CD4-positive, alpha-beta T cell (primary cell): Measurements from ENCODE around the gene HS6ST3. TPM values are rescaled to one million over a fixed set of nuclear protein-coding genes. Genes with fewer than 3 reads are reported as not detected.
"Not testable (repeated sequence)": the region's sequence is repeated elsewhere in the genome, so short reads cannot be mapped to it uniquely, and the experiment has no call there.

Experiments
- ATAC-seq: fragments of 200-7000 bp; cut with Tn5 transposase; one replicate; pipeline ENCODE4 v1.10.0; 2022; ENCODE audit warnings: mild to moderate bottlenecking; ENCODE audit not compliant: poor library complexity
- CTCF ChIA-PET: fragments of 350-600 bp; sonication (Branson Sonifier 250); formaldehyde crosslinking; loops from one replicate; lab custom pipeline; 2021; ENCODE audit warnings: antibody characterized with exemption, inconsistent platforms; lab: Charles Lee
- POLR2A ChIA-PET: fragments of 350-600 bp; sonication (Branson Sonifier 250); formaldehyde crosslinking; loops from one replicate; lab custom pipeline; 2021; ENCODE audit warnings: antibody characterized with exemption, inconsistent platforms; lab: Charles Lee
- DNase-seq, 14 experiments: peaks; one replicate each; pipeline ENCODE4 v3.0.0-alpha.2; 2013 to 2020; ENCODE audit warnings: mixed read lengths in 2 of 14
- H3K27ac ChIP-seq, 2 donors: one replicate each; pipeline versions ENCODE4 v1.5.1 to v1.7.0; 2013; ENCODE audit warnings: low read length in 2 of 2, low read depth in 1 of 2, mild to moderate bottlenecking in 1 of 2
- H3K27me3 ChIP-seq, 2 experiments: 1 replicate in 1 of 2; 2 replicates in 1 of 2; pipeline versions ENCODE4 v1.6.1 to v1.7.0; 2013; ENCODE audit warnings: low read length in 2 of 2, control low read depth in 1 of 2, mild to moderate bottlenecking in 1 of 2, moderate library complexity in 1 of 2; ENCODE audit not compliant: insufficient read depth in 2 of 2, control insufficient read depth in 1 of 2
- H3K36me3 ChIP-seq: one replicate; pipeline ENCODE4 v1.6.1; 2013; ENCODE audit warnings: low read length, control low read depth; ENCODE audit not compliant: insufficient read depth
- H3K4me1 ChIP-seq: one replicate; pipeline ENCODE4 v1.6.1; 2013; ENCODE audit warnings: low read length, control low read depth; ENCODE audit not compliant: insufficient read depth
- H3K4me3 ChIP-seq: one replicate; pipeline ENCODE4 v1.5.1; 2013; ENCODE audit warnings: mild to moderate bottlenecking, low read length, moderate library complexity
- H3K9me3 ChIP-seq, 2 experiments: 1 replicate in 1 of 2; 2 replicates in 1 of 2; pipeline versions ENCODE4 v1.6.1 to v1.7.0; 2013; ENCODE audit warnings: low read length in 2 of 2, mild to moderate bottlenecking in 2 of 2, control low read depth in 1 of 2, moderate library complexity in 1 of 2; ENCODE audit not compliant: control insufficient read depth in 1 of 2, insufficient read depth in 1 of 2
- H3K27ac Mint-ChIP-seq: one replicate; pipeline ENCODE4 v1.8.0; 2020; ENCODE audit warnings: mixed read lengths
- H3K27me3 Mint-ChIP-seq: one replicate; pipeline ENCODE4 v1.8.0; 2021; ENCODE audit warnings: mixed read lengths
- H3K36me3 Mint-ChIP-seq: one replicate; pipeline ENCODE4 v1.8.0; 2021; ENCODE audit warnings: low read depth, mixed read lengths
- H3K4me1 Mint-ChIP-seq: one replicate; pipeline ENCODE4 v1.8.0; 2021; ENCODE audit warnings: low read depth, mixed read lengths
- H3K4me3 Mint-ChIP-seq: one replicate; pipeline ENCODE4 v1.8.0; 2020; ENCODE audit warnings: mild to moderate bottlenecking, mixed read lengths
- H3K9me3 Mint-ChIP-seq: one replicate; pipeline ENCODE4 v1.8.0; 2020; ENCODE audit warnings: mixed read lengths
- intact Hi-C, 2 experiments: fragments of 100-400 bp; cut with DNase I in 1 of 2; cut with micrococcal nuclease in 1 of 2; formaldehyde crosslinking; loops; one replicate each; pipeline versions ENCODE4 v1.15.1 to v1.9.0; 2023 to 2025; cut with DNase I, micrococcal nuclease
- polyA plus RNA-seq, 2 donors: library from polyadenylated mRNA; unstranded; fragments of 120-200 nt; gene quantifications; one replicate each; pipeline ENCODE4 v1.2.1, GENCODE V29; 2013
- total RNA-seq, 174 experiments: library from RNA in 2 of 174; stranded (reverse) in 2 of 174; gene quantifications; one replicate each; pipeline ENCODE4 v1.2.3 and lab custom pipeline; 2021 to 2026
- TF ChIP-seq, protein P1 (sequence below): fragments of 200-600 bp; IDR thresholded peaks from one replicate; pipeline ENCODE4 v1.8.0; 2022; ENCODE audit warnings: antibody characterized with exemption, mild to moderate bottlenecking

HS6ST3 gene
- total RNA-seq (not detected), total RNA-seq (lab: John Stamatoyannopoulos, UW) (0 to 0.11 (median 0) reads per million in 172 experiments)
- polyA plus RNA-seq (2013, experiment 1 of 2): not detected
- polyA plus RNA-seq (2013, experiment 2 of 2): not detected

DNA sequence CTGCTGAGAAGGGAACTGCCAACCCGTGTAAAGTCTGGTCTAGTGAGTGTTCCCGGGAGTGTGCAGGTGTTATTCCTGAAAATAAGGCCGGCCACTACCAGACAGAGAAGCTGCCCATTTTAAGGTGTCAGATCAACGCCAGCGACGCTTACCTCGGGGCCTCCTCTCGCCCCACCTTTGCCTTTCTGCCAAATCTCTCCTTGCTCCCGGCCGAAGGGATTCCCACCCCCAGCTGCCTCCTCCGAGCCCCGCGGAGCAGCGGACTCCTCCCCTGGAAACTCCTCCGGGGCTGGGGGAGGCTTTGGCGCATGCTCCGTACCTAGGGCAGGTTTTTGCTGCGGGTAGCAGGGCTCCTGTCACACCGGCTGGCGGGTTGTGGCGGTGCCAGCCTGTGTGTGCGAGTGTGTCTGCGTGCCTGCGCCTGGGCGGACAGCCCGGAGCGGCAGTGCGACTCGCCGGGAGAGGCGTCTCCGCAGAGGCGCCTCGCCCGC is at the start of gene HS6ST3:
TSS of gene HS6ST3 (plus strand) at position 359 of the 491 bp plus-strand sequence.
- DNase-seq (no peak), ATAC-seq (no peak)
- Mint-ChIP-seq H3K36me3 (no peaks in the 10 kb centered on the region), H3K27me3 (peaks cover 75% of the 10 kb centered on the region), H3K4me3 (no peak within 1 kb of the TSS), H3K9me3 (no peaks in the 10 kb centered on the region), H3K4me1 (peaks cover 5% of the 10 kb centered on the region), H3K27ac (no peak within 1 kb of the TSS)
- peaks cover 0 to 4% of the 10 kb centered on the region in 2 experiments for H3K9me3 ChIP-seq
- peaks cover 23 to 55% of the 10 kb centered on the region in 2 experiments for H3K27me3 ChIP-seq
- CTCF ChIA-PET: no interaction called here
- no peak within 1 kb of the TSS for H3K4me3 ChIP-seq
- intact Hi-C loops: no loop called here
- no peak within 1 kb of the TSS for H3K27ac ChIP-seq
- no peaks in the 10 kb centered on the region for H3K36me3 ChIP-seq
- H3K4me1 ChIP-seq: no peaks in the 10 kb centered on the region
- POLR2A ChIA-PET: no interaction called here
- TF ChIP-seq, protein P1, sequence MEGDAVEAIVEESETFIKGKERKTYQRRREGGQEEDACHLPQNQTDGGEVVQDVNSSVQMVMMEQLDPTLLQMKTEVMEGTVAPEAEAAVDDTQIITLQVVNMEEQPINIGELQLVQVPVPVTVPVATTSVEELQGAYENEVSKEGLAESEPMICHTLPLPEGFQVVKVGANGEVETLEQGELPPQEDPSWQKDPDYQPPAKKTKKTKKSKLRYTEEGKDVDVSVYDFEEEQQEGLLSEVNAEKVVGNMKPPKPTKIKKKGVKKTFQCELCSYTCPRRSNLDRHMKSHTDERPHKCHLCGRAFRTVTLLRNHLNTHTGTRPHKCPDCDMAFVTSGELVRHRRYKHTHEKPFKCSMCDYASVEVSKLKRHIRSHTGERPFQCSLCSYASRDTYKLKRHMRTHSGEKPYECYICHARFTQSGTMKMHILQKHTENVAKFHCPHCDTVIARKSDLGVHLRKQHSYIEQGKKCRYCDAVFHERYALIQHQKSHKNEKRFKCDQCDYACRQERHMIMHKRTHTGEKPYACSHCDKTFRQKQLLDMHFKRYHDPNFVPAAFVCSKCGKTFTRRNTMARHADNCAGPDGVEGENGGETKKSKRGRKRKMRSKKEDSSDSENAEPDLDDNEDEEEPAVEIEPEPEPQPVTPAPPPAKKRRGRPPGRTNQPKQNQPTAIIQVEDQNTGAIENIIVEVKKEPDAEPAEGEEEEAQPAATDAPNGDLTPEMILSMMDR: no peak

DNA sequence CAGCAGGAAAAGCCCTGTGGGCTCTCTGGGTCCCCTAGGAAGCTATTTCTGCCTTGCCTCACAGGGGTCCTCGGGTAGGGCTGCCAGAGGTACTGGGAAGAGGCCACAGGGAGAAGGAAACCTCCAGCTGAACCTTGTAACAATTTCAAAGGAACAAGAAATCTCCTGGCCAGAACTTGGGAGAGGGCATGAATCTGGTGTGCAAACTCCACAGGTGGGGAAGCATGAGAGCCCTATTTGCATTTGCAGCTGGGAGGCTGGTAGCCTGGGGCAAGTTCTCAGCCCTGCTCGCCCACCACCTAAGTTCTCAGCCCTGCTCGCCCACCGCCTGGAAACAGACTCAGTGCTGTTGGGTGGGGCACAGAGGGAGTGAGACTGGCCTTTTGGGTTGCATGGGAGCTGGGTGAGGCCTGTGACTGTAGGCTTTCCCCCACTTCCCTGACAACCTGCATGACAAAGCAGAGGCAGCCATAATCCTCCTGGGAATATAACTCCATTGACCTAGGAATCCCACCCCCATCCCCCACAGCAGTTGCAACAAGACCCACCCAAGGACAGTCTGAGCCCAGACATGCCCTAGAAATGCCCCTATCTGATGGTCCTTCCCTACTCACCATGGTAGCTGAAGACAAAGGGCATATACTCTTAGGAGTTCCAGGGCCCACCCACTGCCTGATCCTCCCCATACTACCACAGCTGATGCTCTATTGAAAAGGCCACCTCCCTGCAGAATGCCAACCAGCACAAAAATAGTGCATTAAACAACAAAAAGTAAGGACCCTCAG is 48.4 kb upstream of the HS6ST3 start:
- no peak overlapping the region for H3K4me3 Mint-ChIP-seq
- ChIA-PET CTCF (no interaction called here), POLR2A (interaction anchor here (1.1 kb wide), 1 partner anchor 21 kb away, joined by 4 read pairs; no protein-coding TSS in a partner anchor)
- no peaks in the 10 kb centered on the region for H3K4me1 ChIP-seq
- H3K9me3 Mint-ChIP-seq: peaks cover 25% of the 10 kb centered on the region
- no peaks in the 10 kb centered on the region for H3K4me1 Mint-ChIP-seq
- intact Hi-C loops: no loop called here
- no peak overlapping the region for H3K27ac Mint-ChIP-seq
- ATAC-seq (no peak), DNase-seq (no peak)
- no peak overlapping the region for H3K4me3 ChIP-seq
- H3K9me3 ChIP-seq: peaks cover 0 to 9% of the 10 kb centered on the region in 2 experiments
- no peaks in the 10 kb centered on the region for H3K36me3 ChIP-seq
- H3K27me3 Mint-ChIP-seq: peaks cover 17% of the 10 kb centered on the region
- H3K27me3 ChIP-seq: no peaks in the 10 kb centered on the region
- TF ChIP-seq, protein P1: no peak
- H3K27ac ChIP-seq: no peak overlapping the region
- H3K36me3 Mint-ChIP-seq: no peaks in the 10 kb centered on the region

DNA sequence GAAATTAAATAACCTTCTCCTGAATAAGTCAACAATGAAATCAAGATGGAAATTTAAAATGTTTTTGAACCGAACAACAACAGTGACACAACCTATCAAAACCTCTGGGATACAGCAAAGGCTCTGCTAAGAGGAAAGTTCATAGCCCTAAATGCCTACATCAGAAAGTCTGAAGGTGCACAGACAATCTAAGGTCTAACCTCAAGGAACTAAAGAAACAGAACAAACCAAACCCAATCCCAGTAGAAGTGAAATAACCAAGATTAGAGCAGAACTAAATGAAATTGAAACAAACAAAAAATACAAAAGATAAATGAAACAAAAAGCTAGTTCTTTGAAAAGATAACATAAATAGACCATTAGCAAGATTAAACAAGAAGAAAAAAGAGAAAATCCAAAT is 45.7 kb upstream of the HS6ST3 start:
- no peaks in the 10 kb centered on the region for H3K27me3 ChIP-seq
- H3K4me3 ChIP-seq: no peak overlapping the region
- no peaks in the 10 kb centered on the region for H3K36me3 ChIP-seq
- intact Hi-C loops: no loop called here
- H3K27ac Mint-ChIP-seq: no peak overlapping the region
- CTCF ChIA-PET: no interaction called here
- no peaks in the 10 kb centered on the region for H3K4me1 Mint-ChIP-seq
- H3K9me3 ChIP-seq: peaks cover 0 to 13% of the 10 kb centered on the region in 2 experiments
- no peaks in the 10 kb centered on the region for H3K4me1 ChIP-seq
- no peak overlapping the region for H3K4me3 Mint-ChIP-seq
- DNase-seq (no peak), ATAC-seq (no peak)
- peaks cover 30% of the 10 kb centered on the region for H3K27me3 Mint-ChIP-seq
- POLR2A ChIA-PET: no interaction called here
- TF ChIP-seq, protein P1: no peak
- H3K36me3 Mint-ChIP-seq: no peaks in the 10 kb centered on the region
- peaks cover 30% of the 10 kb centered on the region for H3K9me3 Mint-ChIP-seq
- no peak overlapping the region for H3K27ac ChIP-seq

DNA sequence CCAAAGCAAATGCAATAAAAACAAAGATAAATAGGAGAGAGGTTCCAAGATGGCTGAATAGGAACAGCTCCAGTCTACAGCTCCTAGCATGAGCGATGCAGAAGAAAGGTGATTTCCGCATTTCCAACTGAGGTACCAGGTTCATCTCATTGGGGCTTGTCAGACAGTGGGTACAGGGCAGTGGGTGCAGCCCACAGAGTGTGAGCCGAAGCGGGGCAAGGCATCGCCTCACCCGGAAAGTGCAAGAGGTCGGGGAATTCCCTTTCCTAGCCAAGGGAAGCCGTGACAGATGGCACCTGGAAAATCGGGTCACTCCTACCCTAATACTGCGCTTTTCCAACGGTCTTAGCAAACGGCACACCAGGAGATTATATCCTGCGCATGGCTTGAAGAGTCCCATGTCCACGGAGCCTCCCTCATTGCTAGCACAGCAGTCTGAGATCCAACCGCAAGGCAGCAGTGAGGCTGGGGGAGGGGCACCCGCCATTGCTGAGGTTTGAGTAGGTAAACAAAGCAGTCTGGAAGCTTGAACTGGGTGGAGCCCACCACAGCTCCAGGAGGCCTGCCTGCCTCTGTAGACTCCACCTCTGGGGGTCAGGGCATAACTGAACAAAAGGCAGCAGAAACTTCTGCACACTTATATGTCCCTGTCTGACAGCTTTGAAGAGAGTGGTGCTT is 43.3 kb upstream of the HS6ST3 start:
- H3K27me3 Mint-ChIP-seq: peaks cover 49% of the 10 kb centered on the region
- H3K4me1 Mint-ChIP-seq, H3K36me3 Mint-ChIP-seq, H3K27ac ChIP-seq, intact Hi-C loops, DNase-seq, H3K4me1 ChIP-seq, H3K4me3 ChIP-seq, POLR2A ChIA-PET, H3K9me3 ChIP-seq, H3K4me3 Mint-ChIP-seq, H3K36me3 ChIP-seq, H3K27me3 ChIP-seq, ATAC-seq, CTCF ChIA-PET, H3K27ac Mint-ChIP-seq: not testable (repeated sequence)
- H3K9me3 Mint-ChIP-seq: peaks cover 30% of the 10 kb centered on the region

DNA sequence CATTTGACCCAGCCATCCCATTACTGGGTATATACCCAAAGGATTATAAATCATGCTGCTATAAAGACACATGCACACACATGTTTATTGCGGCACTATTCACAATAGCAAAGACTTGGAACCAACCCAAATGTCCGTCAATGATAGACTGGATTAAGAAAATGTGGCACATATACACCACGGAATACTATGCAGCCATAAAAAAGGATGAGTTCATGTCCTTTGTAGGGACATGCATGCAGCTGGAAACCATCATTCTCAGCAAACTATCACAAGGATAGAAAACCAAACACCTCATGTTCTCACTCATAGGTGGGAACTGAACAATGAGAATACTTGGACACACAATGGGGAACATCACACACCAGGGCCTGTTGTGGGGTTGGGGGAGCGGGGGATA is 39.0 kb upstream of the HS6ST3 start:
- H3K27ac ChIP-seq, H3K36me3 Mint-ChIP-seq, ATAC-seq, POLR2A ChIA-PET, CTCF ChIA-PET, H3K4me1 ChIP-seq, H3K4me3 Mint-ChIP-seq, DNase-seq, H3K4me3 ChIP-seq, H3K27ac Mint-ChIP-seq, H3K36me3 ChIP-seq, intact Hi-C loops: not testable (repeated sequence)
- Mint-ChIP-seq H3K27me3 (peaks cover 61% of the 10 kb centered on the region), H3K4me1 (peaks cover 11% of the 10 kb centered on the region), H3K9me3 (peaks cover 16% of the 10 kb centered on the region)
- Histone ChIP-seq H3K9me3 (peaks cover 0 to 27% of the 10 kb centered on the region in 2 experiments), H3K27me3 (peaks cover 18 to 19% of the 10 kb centered on the region in 2 experiments)
